GM19463 (cell line): ENCODE measurements around the gene CNTN1.

Experiments
- ATAC-seq: cut with Tn5 transposase; IDR thresholded peaks from one replicate; pipeline ENCODE4 v1.9.1; 2021; ENCODE audit warnings: mild to moderate bottlenecking, moderate library complexity; ENCODE audit not compliant: unreplicated experiment

Gene CNTN1

GRCh38 chr12:40957417-40957816, 265.2 kb downstream of the CNTN1 start:
- ATAC-seq: no peak

DNA sequence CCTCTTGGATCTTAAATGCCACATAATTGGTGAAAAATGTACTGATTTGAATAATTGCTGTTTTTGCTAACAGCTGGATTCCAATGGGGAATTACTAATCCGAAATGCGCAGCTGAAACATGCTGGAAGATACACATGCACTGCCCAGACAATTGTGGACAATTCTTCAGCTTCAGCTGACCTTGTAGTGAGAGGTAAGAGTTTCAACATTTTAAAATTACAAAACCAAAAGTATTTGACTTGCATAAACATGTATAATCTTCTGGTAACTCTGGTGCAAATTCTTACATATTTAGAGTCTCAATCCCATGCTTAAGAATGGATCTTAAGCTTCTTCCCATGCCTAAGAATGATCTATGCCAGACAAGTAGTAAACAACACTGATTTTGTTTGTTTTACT, 266.8 kb downstream of the CNTN1 start:
- ATAC-seq: no peak

DNA sequence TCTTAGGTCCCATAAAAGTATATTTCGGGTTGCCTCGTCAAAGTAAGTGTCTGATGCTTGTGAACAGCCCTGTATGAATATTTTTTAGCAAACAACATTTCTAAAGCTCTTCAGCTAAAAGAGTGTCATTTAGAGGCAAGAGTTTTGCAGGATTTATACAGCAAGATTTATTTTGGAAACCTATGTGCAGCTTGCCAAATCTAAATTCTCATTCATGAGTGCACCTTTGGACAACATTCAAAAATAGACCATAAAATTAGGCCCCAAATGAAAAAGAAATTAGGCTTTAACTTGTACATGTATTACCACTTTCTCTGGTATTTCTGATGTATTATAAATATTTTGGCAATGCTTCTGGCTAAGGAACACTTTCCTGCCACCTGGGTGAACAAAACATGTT, 271.5 kb downstream of the CNTN1 start:
- ATAC-seq: no peak

DNA sequence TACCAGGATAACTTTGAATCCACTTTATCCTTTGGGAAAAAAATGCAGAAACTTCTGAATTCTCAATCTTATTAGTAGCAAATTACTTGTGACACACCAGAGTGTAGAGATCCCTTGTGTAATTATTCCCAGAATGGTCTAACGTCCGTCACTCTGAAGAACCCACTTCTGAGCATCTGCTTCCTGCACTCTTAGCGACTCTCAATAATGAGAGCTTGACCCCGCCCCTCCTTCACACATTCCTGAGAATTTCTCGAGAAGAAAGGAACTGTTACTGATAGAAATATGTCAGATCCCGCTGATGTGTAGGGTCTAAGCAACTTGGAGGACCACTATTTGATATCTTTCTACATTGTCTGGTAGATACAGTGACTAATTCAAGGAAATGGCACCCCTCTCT, 277.6 kb downstream of the CNTN1 start:
- no peak for ATAC-seq

- no peak for ATAC-seq
Observed at GRCh38 chr12:40970320-40970907, 278.2 kb downstream of the CNTN1 start.

DNA sequence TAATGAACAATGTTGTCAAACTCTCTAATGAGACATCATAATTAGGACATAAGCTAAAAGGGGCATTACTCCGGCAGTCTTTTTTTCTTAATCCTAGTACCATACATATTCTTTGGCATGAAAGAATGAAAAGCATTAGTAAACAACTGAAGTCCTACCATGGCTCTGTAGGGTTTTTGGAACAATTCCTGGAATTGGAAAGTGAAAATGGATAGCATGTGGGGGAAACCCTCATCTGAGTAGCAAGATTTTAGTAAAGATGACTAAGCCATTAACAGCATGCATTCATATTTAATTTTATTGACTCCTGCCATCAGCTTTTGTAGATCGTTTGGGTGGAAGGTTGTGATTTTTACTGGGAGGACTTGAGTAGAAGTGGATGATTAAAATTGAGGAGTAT, 279.7 kb downstream of the CNTN1 start:
- no peak for ATAC-seq

DNA sequence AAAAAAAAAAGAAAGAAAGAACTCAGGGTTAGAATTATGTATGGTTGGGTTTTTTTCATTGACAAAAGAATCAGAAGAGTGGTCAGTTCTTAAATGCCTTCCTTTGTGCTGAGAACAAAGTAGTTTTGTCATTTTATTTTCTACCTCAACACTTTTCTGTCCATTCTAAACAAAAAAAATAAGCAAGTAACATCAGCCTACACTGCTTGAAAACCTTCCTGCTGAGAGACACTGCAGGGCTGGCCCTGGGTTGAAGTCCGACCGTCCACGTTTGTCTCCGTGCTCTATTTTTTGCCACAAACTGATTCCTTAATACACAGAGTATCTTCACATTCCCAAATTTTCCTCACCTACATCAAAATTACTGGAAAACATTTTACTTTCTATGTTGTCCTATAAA, 284.3 kb downstream of the CNTN1 start:
- ATAC-seq: no peak

DNA sequence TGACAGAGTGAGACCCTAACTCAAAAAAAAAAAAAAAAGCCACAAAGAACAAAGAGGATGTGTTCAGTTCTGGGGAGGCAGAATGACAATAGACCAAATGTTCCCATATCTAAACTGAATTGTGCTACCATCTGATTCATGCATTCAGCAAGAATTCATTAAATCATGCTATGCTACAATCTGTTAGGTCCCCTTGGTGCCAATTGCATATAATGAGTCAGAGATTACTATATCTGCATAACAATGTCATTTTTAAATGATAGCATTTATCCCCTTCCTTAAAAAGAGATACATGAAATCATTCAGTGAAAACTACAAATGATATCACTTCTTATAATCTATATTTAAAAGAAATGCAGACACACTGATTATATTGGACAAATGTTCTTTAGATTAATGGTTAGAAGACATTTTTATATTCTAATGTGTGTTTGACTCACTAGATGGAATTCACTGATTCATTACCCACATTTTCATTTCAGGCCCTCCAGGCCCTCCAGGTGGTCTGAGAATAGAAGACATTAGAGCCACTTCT, 288.3 kb downstream of the CNTN1 start:
- no peak for ATAC-seq

DNA sequence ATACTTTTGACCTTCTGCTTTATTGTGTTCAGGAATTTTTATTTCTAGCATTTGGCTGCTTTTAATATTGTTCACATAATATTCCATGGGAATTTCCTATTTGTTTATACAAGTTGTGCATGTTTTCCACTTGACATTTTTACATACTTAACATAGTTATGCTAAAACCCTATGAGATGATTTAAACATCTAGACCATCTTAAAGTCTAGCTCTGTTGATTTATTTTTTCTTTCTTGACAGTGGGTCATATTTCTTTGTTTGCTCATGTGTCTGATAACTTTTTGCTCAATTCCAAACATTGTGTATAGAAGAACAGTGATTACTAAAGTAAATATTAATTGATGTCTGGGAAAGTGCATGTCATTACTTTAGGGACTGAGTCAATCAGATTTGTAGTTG, 293.8 kb downstream of the CNTN1 start:
- ATAC-seq: no peak

- no peak for ATAC-seq
Observed at GRCh38 chr12:40988355-40988754, 296.1 kb downstream of the CNTN1 start.

- no peak for ATAC-seq
Observed at GRCh38 chr12:40988824-40989223, 296.6 kb downstream of the CNTN1 start.

GRCh38 chr12:40989785-40990184, 297.5 kb downstream of the CNTN1 start:
- no peak for ATAC-seq

DNA sequence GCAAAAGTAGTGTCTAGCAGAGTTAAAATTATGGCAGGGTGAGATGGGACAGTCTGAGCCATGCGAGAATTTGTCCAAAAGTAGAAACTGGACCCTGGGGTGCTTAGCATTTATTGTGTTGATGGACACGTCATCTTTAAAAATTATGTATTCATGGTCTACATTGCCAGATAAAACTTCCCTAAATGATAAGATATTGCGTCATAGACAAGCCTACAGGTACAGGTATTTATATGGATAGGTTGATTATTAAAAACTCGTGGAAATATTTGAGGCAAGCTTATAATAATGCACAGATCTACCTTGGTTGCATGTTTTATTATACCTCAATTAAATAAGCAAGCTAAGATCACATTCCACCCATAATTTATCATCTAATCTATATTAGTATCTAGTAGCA, 299.9 kb downstream of the CNTN1 start:
- ATAC-seq: no peak

DNA sequence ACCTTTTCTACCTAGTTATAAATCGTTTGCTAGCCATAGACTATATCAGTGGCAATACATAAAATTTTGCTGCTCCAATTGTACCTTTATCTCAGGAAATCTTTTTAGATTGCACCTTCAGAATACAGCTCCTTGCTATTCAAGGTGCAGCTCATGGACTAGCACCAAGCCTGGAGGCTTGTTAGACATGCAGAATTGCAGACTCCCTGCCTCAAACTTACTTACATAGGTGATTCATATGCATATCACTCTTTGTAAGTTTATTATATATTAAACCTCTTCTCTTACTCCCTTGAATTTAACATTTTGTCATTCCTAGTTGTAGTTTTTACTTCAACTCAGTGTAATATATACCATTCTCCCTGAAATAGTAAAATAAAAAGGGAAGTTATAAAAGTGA, 300.4 kb downstream of the CNTN1 start:
- no peak for ATAC-seq

- ATAC-seq: no peak
Observed at GRCh38 chr12:40993158-40993557, 300.9 kb downstream of the CNTN1 start.

- no peak for ATAC-seq
Observed at GRCh38 chr12:40996091-40996490, 303.9 kb downstream of the CNTN1 start.

GRCh38 chr12:40999210-40999609, 307.0 kb downstream of the CNTN1 start:
- no peak for ATAC-seq

DNA sequence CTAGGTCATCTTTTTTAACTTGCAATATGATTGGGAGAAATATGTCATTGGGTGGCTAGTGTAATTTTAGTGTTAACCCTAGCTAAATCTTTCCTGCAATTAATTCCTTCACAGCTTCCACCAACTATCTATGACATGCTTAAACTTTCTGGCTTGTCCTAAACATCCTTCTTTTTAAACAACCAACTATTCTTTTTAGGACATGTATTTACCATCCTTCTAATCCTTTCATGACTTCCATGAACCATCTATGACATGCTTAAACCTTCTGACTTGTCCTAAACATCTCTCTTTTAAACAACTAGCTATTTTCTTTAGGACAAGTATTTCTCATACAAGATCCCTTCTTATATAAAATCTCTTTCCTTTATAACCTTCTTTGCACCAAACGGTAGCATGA, 316.2 kb downstream of the CNTN1 start:
- no peak for ATAC-seq

DNA sequence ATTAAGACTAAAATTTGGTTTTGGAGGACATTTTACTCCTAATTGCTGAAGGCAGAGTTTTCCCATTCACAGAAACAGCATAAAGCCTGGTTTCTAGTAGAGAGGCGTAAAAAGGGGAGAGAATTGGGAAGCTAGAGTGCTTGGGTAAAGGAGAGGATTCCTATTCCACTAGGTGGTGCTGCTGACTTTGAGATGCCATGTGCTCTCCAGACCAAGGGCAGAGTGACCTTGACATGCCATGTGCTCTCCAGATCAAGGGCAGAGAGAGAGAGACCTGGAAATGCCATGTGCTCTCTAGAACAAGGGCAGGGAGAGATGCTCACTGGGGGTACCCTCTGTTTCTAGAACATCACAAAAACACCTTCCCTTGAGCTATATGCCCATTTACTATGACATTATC, 319.7 kb downstream of the CNTN1 start:
- no peak for ATAC-seq

DNA sequence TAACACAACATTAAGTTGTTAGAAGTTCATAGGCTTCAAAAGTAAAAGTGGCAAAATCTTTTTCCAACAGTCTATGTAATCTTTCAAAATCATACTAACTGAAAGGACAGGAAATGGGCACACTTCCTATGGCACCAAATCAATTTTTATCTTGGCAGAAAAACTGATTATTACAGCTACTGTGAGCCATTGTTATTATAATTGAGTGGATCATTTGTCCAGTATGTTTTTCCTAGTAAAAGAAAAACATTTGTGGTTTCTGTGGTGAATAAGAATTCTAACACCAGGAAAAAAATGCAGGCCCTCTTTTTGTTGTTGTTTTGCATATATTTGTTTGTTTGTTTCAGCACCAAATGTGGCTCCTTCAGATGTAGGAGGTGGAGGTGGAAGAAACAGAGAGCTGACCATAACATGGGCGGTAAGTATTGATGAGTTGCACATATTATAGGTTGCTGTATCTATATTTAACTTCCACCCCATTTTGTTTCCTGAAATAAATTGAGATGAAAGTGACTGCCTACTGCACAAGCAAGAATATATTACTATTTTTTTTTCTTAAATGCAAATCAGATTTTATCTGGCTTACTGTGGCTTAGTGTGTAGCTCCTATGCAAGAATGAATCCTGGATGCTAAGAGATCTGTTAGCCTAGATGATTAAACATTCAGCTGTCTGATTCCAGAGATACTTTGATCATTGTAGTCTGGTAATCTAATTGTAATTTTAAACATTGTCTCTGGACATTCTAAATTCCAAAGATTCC, 321.8 kb downstream of the CNTN1 start:
- ATAC-seq: no peak

DNA sequence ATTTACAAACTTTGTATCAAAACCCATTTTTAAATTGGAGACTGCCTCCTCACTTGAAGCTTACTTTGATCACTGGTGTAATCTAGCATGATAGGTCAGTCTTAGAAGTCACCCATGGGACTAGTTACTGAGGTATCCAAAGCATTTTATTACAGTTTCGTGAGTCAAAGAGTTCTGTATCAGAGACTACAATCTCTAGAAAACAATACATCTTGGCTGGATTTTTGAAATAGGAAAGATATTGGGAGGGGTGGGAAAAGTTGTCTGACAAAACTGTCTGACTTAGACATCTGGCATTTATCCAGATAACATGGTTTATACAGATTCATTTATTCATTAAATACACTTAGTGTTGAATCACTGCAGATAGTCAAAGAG, 322.4 kb downstream of the CNTN1 start:
- no peak for ATAC-seq

GRCh38 chr12:41018010-41018409, 325.8 kb downstream of the CNTN1 start:
- no peak for ATAC-seq

- no peak for ATAC-seq
Observed at GRCh38 chr12:41019461-41019860, 327.2 kb downstream of the CNTN1 start.
